DND-41 (cell line): ENCODE data around the gene DRC7.
"Not testable (repeated sequence)": the region's sequence is repeated elsewhere in the genome, so short reads cannot be mapped to it uniquely, and the experiment has no call there.

Experiments
- ATAC-seq: fragments of 200-7000 bp; cut with Tn5 transposase; 3 replicates; pipeline ENCODE4 v1.9.1; 2021; ENCODE audit warnings: low read depth; ENCODE audit not compliant: insufficient read depth
- DNase-seq: peaks from one replicate; pipeline ENCODE4 v3.0.0-alpha.2; 2020
- H2AFZ ChIP-seq: 2 replicates; pipeline ENCODE4 v1.6.0; 2012; ENCODE audit warnings: low read depth, low read length
- H3K27ac ChIP-seq: 2 replicates; pipeline ENCODE4 v1.5.1; 2012; ENCODE audit warnings: low read length, inconsistent platforms
- H3K27me3 ChIP-seq: fragments of 200-600 bp; sonication (generic); 2 replicates; pipeline ENCODE4 v1.6.0; 2012; ENCODE audit warnings: low read length, mild to moderate bottlenecking, inconsistent platforms; ENCODE audit not compliant: insufficient read depth, poor library complexity
- H3K36me3 ChIP-seq: 2 replicates; pipeline ENCODE4 v1.5.1; 2012; ENCODE audit warnings: low read length, inconsistent platforms; ENCODE audit not compliant: insufficient read depth
- H3K4me1 ChIP-seq: 2 replicates; pipeline ENCODE4 v1.5.1; 2012; ENCODE audit warnings: mild to moderate bottlenecking, low read length; ENCODE audit not compliant: insufficient read depth
- H3K4me2 ChIP-seq: 2 replicates; pipeline ENCODE4 v1.6.0; 2012; ENCODE audit warnings: mild to moderate bottlenecking, moderate library complexity, low read length, inconsistent platforms; ENCODE audit not compliant: insufficient read depth
- H3K4me3 ChIP-seq, 2 experiments: fragments of 200-600 bp in 1 of 2; shearing (Covaris generic) in 1 of 2; 2 replicates each; pipeline ENCODE4 v1.5.1; 2012 to 2016; ENCODE audit warnings: inconsistent platforms in 2 of 2, low read length in 2 of 2, mild to moderate bottlenecking in 2 of 2, low read depth in 1 of 2, moderate library complexity in 1 of 2
- H3K79me2 ChIP-seq: 2 replicates; pipeline ENCODE4 v1.6.0; 2012; ENCODE audit warnings: low read length, inconsistent platforms; ENCODE audit not compliant: insufficient read depth
- H3K9ac ChIP-seq: 2 replicates; pipeline ENCODE4 v1.6.0; 2012; ENCODE audit warnings: low read depth, mild to moderate bottlenecking, inconsistent platforms, low read length, moderate library complexity
- H3K9me3 ChIP-seq: 2 replicates; pipeline ENCODE4 v1.5.1; 2012; ENCODE audit warnings: low read length, moderate library complexity, mild to moderate bottlenecking, inconsistent platforms; ENCODE audit not compliant: insufficient read depth, severe bottlenecking
- H4K20me1 ChIP-seq: 2 replicates; pipeline ENCODE4 v1.6.0; 2012; ENCODE audit warnings: low read length; ENCODE audit not compliant: insufficient read depth
- CTCF ChIP-seq: IDR thresholded peaks from 2 replicates; pipeline ENCODE4 v1.5.1; 2012; ENCODE audit warnings: borderline replicate concordance, low read length, moderate library complexity, mild to moderate bottlenecking; ENCODE audit not compliant: poor library complexity, severe bottlenecking; ENCODE audit errors: extremely low read depth
- EZH2 ChIP-seq: IDR thresholded peaks from 3 replicates; pipeline ENCODE4 v1.6.1; 2012; ENCODE audit warnings: borderline replicate concordance, low read depth, mild to moderate bottlenecking, moderate library complexity, low read length, inconsistent platforms; ENCODE audit not compliant: severe bottlenecking

Gene DRC7

GRCh38 chr16:57774705-57775285, 80.2 kb downstream of the DRC7 start:
- no peaks in the 10 kb centered on the region for H3K36me3 ChIP-seq
- TF ChIP-seq CTCF, result no peak
- no peak for TF ChIP-seq EZH2

DNA sequence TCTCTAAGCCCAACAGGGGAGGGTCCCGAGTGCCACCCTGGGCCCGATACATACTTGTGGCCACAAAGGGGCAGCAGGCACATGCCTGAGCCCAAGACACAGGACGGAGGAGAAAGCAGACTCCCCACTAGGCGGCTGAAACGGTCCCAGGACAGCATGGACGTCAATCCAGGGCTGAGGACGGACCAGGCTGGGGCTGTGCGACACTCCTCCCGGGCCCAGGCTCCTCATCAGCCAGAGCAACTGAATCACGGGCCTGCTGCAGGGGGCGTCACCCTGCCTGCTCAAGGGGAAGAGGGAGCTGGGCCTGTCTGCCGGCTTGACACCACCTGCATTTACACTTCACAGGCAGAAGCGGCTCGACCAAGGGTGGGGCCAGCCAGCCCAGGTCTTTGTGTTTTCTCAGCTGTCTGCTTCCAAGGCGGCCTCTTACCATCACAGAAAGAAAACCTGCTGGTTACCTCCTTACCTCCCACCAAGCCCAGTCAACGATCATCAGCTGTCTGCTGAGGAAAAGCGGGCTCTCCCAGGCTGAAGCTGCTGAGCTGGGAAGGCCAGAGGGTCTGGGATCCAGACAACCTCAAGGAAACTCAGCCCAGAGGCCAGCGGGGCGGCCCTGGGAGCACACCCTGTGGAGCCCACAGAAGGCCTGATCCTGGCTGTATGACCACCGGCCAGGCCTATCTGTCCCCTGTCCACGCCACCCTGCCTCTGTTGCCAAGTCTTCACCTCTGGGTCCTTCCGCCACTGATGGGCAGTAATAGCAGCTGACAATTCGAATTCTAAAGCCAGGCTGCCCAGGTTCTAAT, 81.3 kb downstream of the DRC7 start:
- no peaks in the 10 kb centered on the region for H3K4me1 ChIP-seq
- ATAC-seq, result peak; percentile 33; the same call in 1 of the 3 replicates
- no peak overlapping the region for H2AFZ ChIP-seq
- H3K4me2 ChIP-seq, result no peak overlapping the region
- no peaks in the 10 kb centered on the region for H3K9me3 ChIP-seq
- no peak overlapping the region for H3K9ac ChIP-seq
- TF ChIP-seq EZH2, result no peak
- TF ChIP-seq CTCF, result peak; percentile 19
- H3K36me3 ChIP-seq, result no peaks in the 10 kb centered on the region
- H3K27me3 ChIP-seq, result no peaks in the 10 kb centered on the region
- H4K20me1 ChIP-seq, result no peaks in the 10 kb centered on the region
- no peak overlapping the region for H3K27ac ChIP-seq
- H3K79me2 ChIP-seq, result no peaks in the 10 kb centered on the region
- no peak for DNase-seq
- H3K4me3 ChIP-seq, result no peak overlapping the region

More at GRCh38 chr16:57774705-57775285, 80.2 kb downstream of the DRC7 start:
- no peaks in the 10 kb centered on the region for H3K79me2 ChIP-seq
- no peaks in the 10 kb centered on the region for H3K4me1 ChIP-seq
- no peak overlapping the region for H3K27ac ChIP-seq
- ATAC-seq, result no peak
- DNase-seq, result no peak
- no peak overlapping the region for H2AFZ ChIP-seq
- H3K9me3 ChIP-seq, result no peaks in the 10 kb centered on the region
- H3K9ac ChIP-seq, result no peak overlapping the region
- H3K4me2 ChIP-seq, result no peak overlapping the region
- no peaks in the 10 kb centered on the region for H4K20me1 ChIP-seq
- H3K4me3 ChIP-seq, result no peak overlapping the region
- H3K27me3 ChIP-seq, result no peaks in the 10 kb centered on the region

DNA sequence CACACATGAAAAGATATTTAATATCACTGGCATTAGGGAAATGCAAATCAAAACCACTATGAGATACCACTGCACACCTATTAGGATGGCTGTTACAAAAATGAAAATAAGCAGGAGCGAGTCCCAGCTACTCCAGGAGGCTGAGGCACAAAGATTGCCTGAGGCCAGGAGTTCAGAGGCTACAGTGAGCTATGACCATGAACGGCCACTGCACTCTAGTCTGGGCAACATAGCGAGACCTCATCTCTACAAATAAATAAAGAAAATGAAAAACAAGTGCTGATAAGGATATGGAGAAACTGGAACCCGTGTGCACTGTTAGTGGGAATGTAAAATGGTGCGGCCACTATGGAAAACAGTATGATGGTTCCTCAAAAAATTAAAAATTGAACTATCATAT, 84.1 kb downstream of the DRC7 start:
- Histone ChIP-seq H3K4me1 (no peaks in the 10 kb centered on the region), H3K4me2 (no peak overlapping the region), H3K27me3 (no peaks in the 10 kb centered on the region), H3K4me3 (no peak overlapping the region), H3K36me3 (no peaks in the 10 kb centered on the region), H3K9me3 (no peaks in the 10 kb centered on the region), H3K79me2 (no peaks in the 10 kb centered on the region), H2AFZ (no peak overlapping the region), H3K9ac (no peak overlapping the region), H3K27ac (no peak overlapping the region), H4K20me1 (no peaks in the 10 kb centered on the region)
- ATAC-seq (no peak), DNase-seq (no peak)
- TF ChIP-seq CTCF (no peak), EZH2 (no peak)

DNA sequence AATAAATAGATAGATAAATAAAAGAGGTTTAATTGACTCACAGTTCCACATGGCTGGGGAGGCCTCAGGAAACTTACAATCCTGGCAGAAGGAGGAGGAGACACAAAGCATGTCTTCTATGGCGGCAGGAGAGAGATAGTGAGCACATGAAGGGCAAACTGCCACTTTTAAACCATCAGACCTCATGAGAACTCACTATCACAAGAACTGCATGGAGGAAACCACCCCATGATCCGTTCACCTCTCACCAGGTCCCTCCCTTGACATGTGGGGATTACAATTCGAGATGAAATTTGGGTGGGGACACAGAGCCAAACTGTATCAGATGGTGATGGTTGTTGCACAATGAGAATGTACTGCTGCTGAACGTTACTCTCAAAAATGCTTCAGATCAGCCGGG, 85.2 kb downstream of the DRC7 start:
- not testable (repeated sequence) for H3K4me3 ChIP-seq, H3K4me1 ChIP-seq, H2AFZ ChIP-seq, H3K9ac ChIP-seq, H3K36me3 ChIP-seq, H3K27me3 ChIP-seq, ATAC-seq, H3K9me3 ChIP-seq, H3K27ac ChIP-seq, DNase-seq, H4K20me1 ChIP-seq, H3K79me2 ChIP-seq, H3K4me2 ChIP-seq
